ENCODE data around the gene PCSK2. TPM values are rescaled to one million over a fixed set of nuclear protein-coding genes. Genes with fewer than 3 reads are reported as not detected.

Gene PCSK2
- polyA plus RNA-seq, 1 experiment, result not detected

DNA sequence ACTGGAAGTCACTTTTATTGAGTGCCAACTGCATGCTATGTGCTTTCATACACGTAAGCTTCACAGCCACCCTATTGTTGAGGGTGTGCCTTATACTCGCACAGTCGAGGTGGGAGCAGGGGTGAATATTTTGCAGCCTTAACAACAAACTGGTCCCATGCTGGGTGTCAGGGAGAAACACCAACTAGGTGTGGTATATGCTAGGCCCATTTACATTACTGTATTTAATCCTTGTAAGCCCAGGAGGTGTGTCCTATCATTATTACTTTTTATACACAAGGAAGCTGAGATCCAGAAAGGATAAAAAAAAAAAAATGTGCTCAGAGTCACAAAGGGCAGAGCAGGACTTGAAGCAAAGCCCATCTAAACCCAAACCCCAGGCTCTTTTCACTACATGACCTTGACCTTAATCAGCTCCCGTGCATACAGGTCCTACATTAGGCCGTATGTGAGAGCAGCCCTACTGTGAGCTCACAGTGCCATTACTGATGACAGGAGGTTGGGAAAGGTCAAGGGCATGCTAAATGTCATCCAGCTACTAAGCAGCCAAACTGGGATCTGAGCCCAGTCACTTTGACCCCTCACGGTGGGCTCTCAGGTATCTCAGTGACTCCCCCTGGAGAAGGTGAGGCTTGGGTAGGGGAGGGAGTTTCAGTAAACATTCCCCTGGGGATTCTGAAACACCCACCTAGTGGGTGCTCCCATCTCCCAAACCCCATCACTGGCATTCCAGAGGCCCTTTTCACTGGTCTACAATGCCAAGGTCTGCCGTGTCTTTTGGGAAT, 242.6 kb downstream of the PCSK2 start:
- POLR2A ChIA-PET, result no interaction called here
- CTCF ChIA-PET, result interaction anchor here (0.5 kb wide), 1 partner anchor 1047 kb away, joined by 4 read pairs; no protein-coding TSS in a partner anchor

DNA sequence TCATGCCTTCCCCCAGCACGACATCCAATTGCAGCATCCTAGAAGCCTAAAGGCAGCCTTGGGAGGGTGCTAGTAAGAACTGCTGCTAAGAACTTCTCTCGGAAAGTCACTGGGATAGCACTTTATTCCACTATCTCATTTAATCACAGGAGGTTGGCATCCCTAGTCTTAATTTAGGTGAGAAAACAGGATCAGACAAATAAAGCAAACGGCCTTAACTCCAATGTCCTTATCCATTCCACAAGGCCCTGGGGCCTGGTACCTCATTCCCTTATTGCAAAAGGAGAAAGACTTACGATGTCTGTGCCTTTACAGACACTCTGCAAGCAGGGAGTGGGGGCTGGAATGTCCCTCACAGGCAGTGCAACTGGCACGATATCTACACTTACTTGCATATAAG, 243.7 kb downstream of the PCSK2 start:
- no peaks in the 10 kb centered on the region; the same call in 1 of the 2 replicates for H3K9me3 ChIP-seq (ENCODE audit: control insufficient read depth, insufficient read depth, low read length)
- H3K4me3 ChIP-seq (ENCODE audit: low read depth, low read length), result no peak overlapping the region
- no peak for DNase-seq (ENCODE audit: low read depth, low spot score)
- no peak overlapping the region for H3K27ac ChIP-seq (ENCODE audit: low read depth, low read length)
- TF ChIP-seq, protein P1, sequence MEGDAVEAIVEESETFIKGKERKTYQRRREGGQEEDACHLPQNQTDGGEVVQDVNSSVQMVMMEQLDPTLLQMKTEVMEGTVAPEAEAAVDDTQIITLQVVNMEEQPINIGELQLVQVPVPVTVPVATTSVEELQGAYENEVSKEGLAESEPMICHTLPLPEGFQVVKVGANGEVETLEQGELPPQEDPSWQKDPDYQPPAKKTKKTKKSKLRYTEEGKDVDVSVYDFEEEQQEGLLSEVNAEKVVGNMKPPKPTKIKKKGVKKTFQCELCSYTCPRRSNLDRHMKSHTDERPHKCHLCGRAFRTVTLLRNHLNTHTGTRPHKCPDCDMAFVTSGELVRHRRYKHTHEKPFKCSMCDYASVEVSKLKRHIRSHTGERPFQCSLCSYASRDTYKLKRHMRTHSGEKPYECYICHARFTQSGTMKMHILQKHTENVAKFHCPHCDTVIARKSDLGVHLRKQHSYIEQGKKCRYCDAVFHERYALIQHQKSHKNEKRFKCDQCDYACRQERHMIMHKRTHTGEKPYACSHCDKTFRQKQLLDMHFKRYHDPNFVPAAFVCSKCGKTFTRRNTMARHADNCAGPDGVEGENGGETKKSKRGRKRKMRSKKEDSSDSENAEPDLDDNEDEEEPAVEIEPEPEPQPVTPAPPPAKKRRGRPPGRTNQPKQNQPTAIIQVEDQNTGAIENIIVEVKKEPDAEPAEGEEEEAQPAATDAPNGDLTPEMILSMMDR (IDR thresholded peaks at IDR 0.05; ENCODE audit: low read depth, low read length), result no peak
- peaks cover 11% of the 10 kb centered on the region for H3K27me3 ChIP-seq (ENCODE audit: control insufficient read depth, insufficient read depth, low read length)
- CTCF ChIA-PET, result no interaction called here
- POLR2A ChIA-PET, result no interaction called here

More for the DNA sequence above, 242.6 kb downstream of the PCSK2 start:
- Histone ChIP-seq H3K27me3 (ENCODE audit: control insufficient read depth, insufficient read depth, low read length) (peaks cover 11% of the 10 kb centered on the region), H3K4me3 (ENCODE audit: low read depth, low read length) (no peak overlapping the region), H3K9me3 (ENCODE audit: control insufficient read depth, insufficient read depth, low read length) (peaks cover 2% of the 10 kb centered on the region; the same call in 1 of the 2 replicates), H3K27ac (ENCODE audit: low read depth, low read length) (no peak overlapping the region)
- TF ChIP-seq, protein P1 (IDR thresholded peaks at IDR 0.05; ENCODE audit: low read depth, low read length), result no peak
- DNase-seq (ENCODE audit: low read depth, low spot score), result no peak

DNA sequence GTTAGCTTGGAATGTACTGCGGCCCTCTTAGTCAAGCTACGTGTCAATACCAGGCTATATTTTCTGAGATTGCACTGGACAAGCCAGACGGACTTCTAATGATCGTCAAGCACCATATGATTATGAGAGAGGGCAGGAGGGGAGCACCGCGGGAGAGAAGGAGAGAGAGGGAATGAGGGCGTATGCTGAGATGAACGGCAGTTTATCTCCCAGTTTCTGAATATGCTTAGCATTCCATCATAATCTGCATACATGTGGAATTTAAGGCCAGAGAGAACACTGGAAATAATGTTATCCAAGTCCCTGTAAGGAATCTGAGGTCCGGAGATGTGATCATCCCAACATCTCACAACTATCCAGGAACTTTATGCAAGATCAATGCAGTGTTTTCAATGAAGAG, 244.1 kb downstream of the PCSK2 start:
- ChIA-PET CTCF (no interaction called here), POLR2A (no interaction called here)
- H3K27me3 ChIP-seq (ENCODE audit: control insufficient read depth, insufficient read depth, low read length), result peaks cover 11% of the 10 kb centered on the region
- no peak overlapping the region for H3K4me3 ChIP-seq (ENCODE audit: low read depth, low read length)
- H3K9me3 ChIP-seq (ENCODE audit: control insufficient read depth, insufficient read depth, low read length), result no peaks in the 10 kb centered on the region; the same call in 1 of the 2 replicates
- TF ChIP-seq, protein P1 (IDR thresholded peaks at IDR 0.05; ENCODE audit: low read depth, low read length), result no peak
- no peak overlapping the region for H3K27ac ChIP-seq (ENCODE audit: low read depth, low read length)
- DNase-seq (ENCODE audit: low read depth, low spot score), result no peak

DNA sequence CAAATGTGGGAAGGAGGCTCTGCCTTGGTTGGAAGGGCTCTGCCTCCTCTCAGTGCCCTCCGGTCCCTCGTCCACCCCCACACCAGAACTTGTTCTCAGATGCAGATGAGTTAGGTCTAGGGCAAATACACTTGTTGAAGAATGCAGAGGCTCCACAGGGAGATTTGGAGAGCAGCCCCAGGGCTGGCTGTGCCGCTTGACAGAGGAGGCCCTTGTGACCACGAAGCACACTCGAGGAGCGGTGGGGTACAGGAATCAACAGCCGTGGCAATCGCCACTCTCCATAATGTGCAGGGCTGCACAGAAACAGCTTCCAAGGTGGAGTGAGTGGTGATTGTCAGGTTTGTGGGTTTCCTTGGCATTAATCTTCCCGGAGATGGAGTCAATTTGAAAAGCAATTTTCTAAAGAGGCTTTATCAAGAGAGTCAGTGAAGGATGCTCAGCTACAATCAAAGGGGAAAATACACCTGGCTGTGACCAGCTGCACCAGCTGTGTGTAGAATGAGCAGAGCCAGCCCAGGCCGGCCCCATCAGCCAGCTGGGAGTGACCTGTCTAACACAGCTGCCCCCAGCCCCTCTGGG, 244.9 kb downstream of the PCSK2 start:
- H3K27me3 ChIP-seq (ENCODE audit: control insufficient read depth, insufficient read depth, low read length), result peaks cover 11% of the 10 kb centered on the region
- CTCF ChIA-PET, result no interaction called here
- no peak overlapping the region for H3K27ac ChIP-seq (ENCODE audit: low read depth, low read length)
- no peak for DNase-seq (ENCODE audit: low read depth, low spot score)
- POLR2A ChIA-PET, result no interaction called here
- H3K9me3 ChIP-seq (ENCODE audit: control insufficient read depth, insufficient read depth, low read length), result no peaks in the 10 kb centered on the region; the same call in 1 of the 2 replicates
- no peak overlapping the region for H3K4me3 ChIP-seq (ENCODE audit: low read depth, low read length)
- TF ChIP-seq, protein P1 (IDR thresholded peaks at IDR 0.05; ENCODE audit: low read depth, low read length), result no peak

DNA sequence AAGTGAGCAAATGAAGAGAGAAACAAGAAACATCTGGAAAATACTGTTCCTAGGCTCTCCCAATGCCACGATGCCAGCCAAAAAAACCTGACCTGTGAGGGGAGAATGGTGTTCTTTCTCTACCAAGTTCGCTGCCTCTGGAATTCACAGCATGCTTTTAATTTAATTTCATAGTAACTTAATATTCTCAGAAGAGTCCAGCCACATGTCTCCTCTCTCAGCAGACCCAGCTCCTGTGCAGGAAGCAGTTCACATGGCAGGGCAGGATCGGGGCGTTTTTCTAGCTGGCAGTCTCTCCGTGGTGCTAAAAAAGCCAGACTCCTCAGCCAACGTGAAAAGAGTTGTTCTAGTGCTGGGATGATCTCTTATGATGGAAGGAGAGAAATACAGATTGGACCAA, 246.8 kb downstream of the PCSK2 start:
- POLR2A ChIA-PET, result no interaction called here
- TF ChIP-seq, protein P1 (IDR thresholded peaks at IDR 0.05; ENCODE audit: low read depth, low read length), result no peak
- H3K27me3 ChIP-seq (ENCODE audit: control insufficient read depth, insufficient read depth, low read length), result peaks cover 11% of the 10 kb centered on the region

More for the DNA sequence above, 246.8 kb downstream of the PCSK2 start:
- Histone ChIP-seq H3K27ac (ENCODE audit: low read depth, low read length) (no peak overlapping the region), H3K4me3 (ENCODE audit: low read depth, low read length) (no peak overlapping the region), H3K9me3 (ENCODE audit: control insufficient read depth, insufficient read depth, low read length) (no peaks in the 10 kb centered on the region)
- CTCF ChIA-PET, result no interaction called here
- no peak for DNase-seq (ENCODE audit: low read depth, low spot score)
